Activated naive CD4-positive, alpha-beta T cell treated with anti-CD3 and anti-CD28 coated beads for 36 hours (primary cell): ENCODE results near the gene CAPN9. TPM values are rescaled to one million over a fixed set of nuclear protein-coding genes. Genes with fewer than 3 reads are reported as not detected.
"Not testable (repeated sequence)": the region's sequence is repeated elsewhere in the genome, so short reads cannot be mapped to it uniquely, and the experiment has no call there.

Experiments
- CTCF ChIA-PET: fragments of 350-600 bp; sonication (Branson Sonifier 250); formaldehyde crosslinking; loops from one replicate; lab custom pipeline; 2021; ENCODE audit warnings: antibody characterized with exemption; lab: Charles Lee
- DNase-seq: peaks from one replicate; pipeline ENCODE4 v3.0.0-alpha.2; 2020
- H3K27ac Mint-ChIP-seq: one replicate; pipeline ENCODE4 v1.8.0; 2021; ENCODE audit warnings: mild to moderate bottlenecking, mixed read lengths
- H3K27me3 Mint-ChIP-seq: one replicate; pipeline ENCODE4 v1.8.0; 2021; ENCODE audit warnings: low read depth, mixed read lengths
- H3K36me3 Mint-ChIP-seq: one replicate; pipeline ENCODE4 v1.8.0; 2021; ENCODE audit warnings: low read depth, mixed read lengths
- H3K4me1 Mint-ChIP-seq: one replicate; pipeline ENCODE4 v1.8.0; 2021; ENCODE audit warnings: low read depth, mixed read lengths
- H3K4me3 Mint-ChIP-seq: one replicate; pipeline ENCODE4 v1.8.0; 2021; ENCODE audit warnings: mild to moderate bottlenecking, moderate library complexity, mixed read lengths
- H3K9me3 Mint-ChIP-seq: one replicate; pipeline ENCODE4 v1.8.0; 2021; ENCODE audit warnings: mixed read lengths
- intact Hi-C: fragments of 100-400 bp; cut with micrococcal nuclease; formaldehyde crosslinking; loops from one replicate; pipeline ENCODE4 v1.15.1; 2023
- total RNA-seq, 2 experiments: library from RNA; stranded (reverse); gene quantifications; one replicate each; pipeline ENCODE4 v1.2.3, GENCODE V29; 2021

Gene CAPN9
- not detected for total RNA-seq

- intact Hi-C loops, result no loop called here
- DNase-seq, result no peak
- no peaks in the 10 kb centered on the region for H3K36me3 Mint-ChIP-seq
- no peak within 1 kb of the TSS for H3K4me3 Mint-ChIP-seq
- CTCF ChIA-PET, result interaction anchor here (0.5 kb wide), 1 partner anchor 11 kb away, joined by 3 read pairs; no protein-coding TSS in a partner anchor
- H3K27me3 Mint-ChIP-seq, result no peaks in the 10 kb centered on the region
- no peaks in the 10 kb centered on the region for H3K9me3 Mint-ChIP-seq
- no peaks in the 10 kb centered on the region for H3K4me1 Mint-ChIP-seq
- H3K27ac Mint-ChIP-seq, result no peak within 1 kb of the TSS
Measured at GRCh38 chr1:230747127-230747730, at the start of gene CAPN9. Gene CAPN9, plus strand, starts transcription at chr1:230747388. Its CDS starts 109 bp downstream, at chr1:230747497.

GRCh38 chr1:230698130-230698529 is 49.1 kb upstream of the CAPN9 start:
- no peak overlapping the region for H3K27ac Mint-ChIP-seq
- CTCF ChIA-PET, result interaction anchor here (0.6 kb wide), 1 partner anchor 221 kb away, joined by 3 read pairs; no protein-coding TSS in a partner anchor

GRCh38 chr1:230698964-230699363 is 48.2 kb upstream of the CAPN9 start:
- CTCF ChIA-PET, result interaction anchor here (0.6 kb wide), 2 partner anchors 36 to 220 kb away, joined by 3 read pairs; no protein-coding TSS in a partner anchor
- H3K9me3 Mint-ChIP-seq, H3K36me3 Mint-ChIP-seq, H3K4me1 Mint-ChIP-seq, H3K27me3 Mint-ChIP-seq, H3K27ac Mint-ChIP-seq, DNase-seq, H3K4me3 Mint-ChIP-seq, intact Hi-C loops: not testable (repeated sequence)

More at GRCh38 chr1:230698130-230698529, 49.1 kb upstream of the CAPN9 start:
- intact Hi-C loops, result no loop called here
- H3K4me1 Mint-ChIP-seq, result no peaks in the 10 kb centered on the region
- no peak overlapping the region for H3K4me3 Mint-ChIP-seq
- H3K27me3 Mint-ChIP-seq, result no peaks in the 10 kb centered on the region
- no peaks in the 10 kb centered on the region for H3K9me3 Mint-ChIP-seq
- H3K36me3 Mint-ChIP-seq, result peaks cover 5% of the 10 kb centered on the region
- no peak for DNase-seq

GRCh38 chr1:230699716-230700115 is 47.5 kb upstream of the CAPN9 start:
- Mint-ChIP-seq H3K27ac (no peak overlapping the region), H3K4me1 (no peaks in the 10 kb centered on the region), H3K4me3 (no peak overlapping the region), H3K9me3 (no peaks in the 10 kb centered on the region), H3K27me3 (no peaks in the 10 kb centered on the region), H3K36me3 (no peaks in the 10 kb centered on the region)
- DNase-seq, result no peak
- intact Hi-C loops, result no loop called here
- CTCF ChIA-PET, result no interaction called here

- Mint-ChIP-seq H3K4me1 (no peaks in the 10 kb centered on the region), H3K9me3 (no peaks in the 10 kb centered on the region), H3K27me3 (peaks cover under 1% of the 10 kb centered on the region), H3K4me3 (no peak overlapping the region), H3K36me3 (no peaks in the 10 kb centered on the region), H3K27ac (no peak overlapping the region)
- no peak for DNase-seq
- CTCF ChIA-PET, result no interaction called here
- intact Hi-C loops, result no loop called here
Measured at GRCh38 chr1:230700132-230700531, 47.1 kb upstream of the CAPN9 start.

- Mint-ChIP-seq H3K4me3 (no peak overlapping the region), H3K27me3 (peaks cover 1% of the 10 kb centered on the region), H3K9me3 (no peaks in the 10 kb centered on the region), H3K36me3 (no peaks in the 10 kb centered on the region), H3K27ac (no peak overlapping the region), H3K4me1 (no peaks in the 10 kb centered on the region)
- no peak for DNase-seq
- intact Hi-C loops, result no loop called here
- CTCF ChIA-PET, result no interaction called here
Measured at GRCh38 chr1:230701434-230701833, 45.8 kb upstream of the CAPN9 start.

GRCh38 chr1:230701895-230702768 is 45.1 kb upstream of the CAPN9 start:
- Mint-ChIP-seq H3K9me3 (no peaks in the 10 kb centered on the region), H3K36me3 (no peaks in the 10 kb centered on the region), H3K4me1 (no peaks in the 10 kb centered on the region), H3K27me3 (peaks cover 1% of the 10 kb centered on the region), H3K27ac (no peak overlapping the region), H3K4me3 (no peak overlapping the region)
- intact Hi-C loops, result no loop called here
- CTCF ChIA-PET, result interaction anchor here (0.6 kb wide), 1 partner anchor 37 kb away, joined by 3 read pairs; no protein-coding TSS in a partner anchor
- DNase-seq, result no peak

GRCh38 chr1:230702934-230703678 is 44.1 kb upstream of the CAPN9 start:
- Mint-ChIP-seq H3K27me3 (peaks cover 3% of the 10 kb centered on the region), H3K27ac (no peak overlapping the region), H3K4me1 (no peaks in the 10 kb centered on the region), H3K9me3 (no peaks in the 10 kb centered on the region), H3K36me3 (no peaks in the 10 kb centered on the region), H3K4me3 (no peak overlapping the region)
- intact Hi-C loops, result no loop called here
- DNase-seq, result no peak
- CTCF ChIA-PET, result interaction anchor here (0.6 kb wide), 1 partner anchor 36 kb away, joined by 3 read pairs; no protein-coding TSS in a partner anchor

GRCh38 chr1:230703679-230704385 is 43.4 kb upstream of the CAPN9 start:
- no peak overlapping the region for H3K4me3 Mint-ChIP-seq
- H3K36me3 Mint-ChIP-seq, result no peaks in the 10 kb centered on the region
- peaks cover 5% of the 10 kb centered on the region for H3K27me3 Mint-ChIP-seq
- CTCF ChIA-PET, result no interaction called here
- H3K9me3 Mint-ChIP-seq, result no peaks in the 10 kb centered on the region
- H3K4me1 Mint-ChIP-seq, result no peaks in the 10 kb centered on the region
- H3K27ac Mint-ChIP-seq, result no peak overlapping the region
- no peak for DNase-seq
- intact Hi-C loops, result no loop called here

- H3K27me3 Mint-ChIP-seq, result peaks cover 5% of the 10 kb centered on the region
- H3K36me3 Mint-ChIP-seq, result no peaks in the 10 kb centered on the region
- no peaks in the 10 kb centered on the region for H3K4me1 Mint-ChIP-seq
- CTCF ChIA-PET, result no interaction called here
- intact Hi-C loops, result no loop called here
- H3K9me3 Mint-ChIP-seq, result no peaks in the 10 kb centered on the region
- H3K4me3 Mint-ChIP-seq, result no peak overlapping the region
- H3K27ac Mint-ChIP-seq, result no peak overlapping the region
- no peak for DNase-seq
Measured at GRCh38 chr1:230704830-230705229, 42.4 kb upstream of the CAPN9 start.

GRCh38 chr1:230705289-230706019 is 41.7 kb upstream of the CAPN9 start:
- CTCF ChIA-PET, result no interaction called here
- no peaks in the 10 kb centered on the region for H3K4me1 Mint-ChIP-seq
- H3K36me3 Mint-ChIP-seq, result no peaks in the 10 kb centered on the region
- no peaks in the 10 kb centered on the region for H3K9me3 Mint-ChIP-seq
- intact Hi-C loops, result no loop called here
- peaks cover 5% of the 10 kb centered on the region for H3K27me3 Mint-ChIP-seq
- DNase-seq, result no peak
- H3K27ac Mint-ChIP-seq, result no peak overlapping the region
- no peak overlapping the region for H3K4me3 Mint-ChIP-seq
